ENCODE data around the gene CALHM6.

DNA sequence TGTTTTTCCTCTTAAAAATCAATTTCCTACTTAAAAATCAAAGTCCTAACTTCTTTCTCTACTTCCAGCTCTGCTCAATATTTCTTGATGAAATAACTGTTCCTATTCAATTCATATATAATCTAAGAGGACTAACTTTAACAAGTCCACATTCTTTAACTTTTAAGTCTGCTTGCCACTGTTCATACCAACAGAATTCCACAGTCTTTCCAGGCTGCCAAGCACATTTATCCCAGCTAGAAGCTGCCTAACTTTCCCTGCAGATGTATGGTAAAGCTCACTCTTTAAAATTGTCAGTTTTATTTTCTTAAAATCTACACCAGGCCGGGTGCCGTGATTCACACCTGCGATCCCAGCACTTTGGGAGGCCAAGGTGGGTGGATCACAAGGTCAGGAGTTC, 11.5 kb downstream of the CALHM6 start:
- TF ChIP-seq POLR2A (IDR thresholded peaks at IDR 0.05), result no peak
- TF ChIP-seq, protein P1, sequence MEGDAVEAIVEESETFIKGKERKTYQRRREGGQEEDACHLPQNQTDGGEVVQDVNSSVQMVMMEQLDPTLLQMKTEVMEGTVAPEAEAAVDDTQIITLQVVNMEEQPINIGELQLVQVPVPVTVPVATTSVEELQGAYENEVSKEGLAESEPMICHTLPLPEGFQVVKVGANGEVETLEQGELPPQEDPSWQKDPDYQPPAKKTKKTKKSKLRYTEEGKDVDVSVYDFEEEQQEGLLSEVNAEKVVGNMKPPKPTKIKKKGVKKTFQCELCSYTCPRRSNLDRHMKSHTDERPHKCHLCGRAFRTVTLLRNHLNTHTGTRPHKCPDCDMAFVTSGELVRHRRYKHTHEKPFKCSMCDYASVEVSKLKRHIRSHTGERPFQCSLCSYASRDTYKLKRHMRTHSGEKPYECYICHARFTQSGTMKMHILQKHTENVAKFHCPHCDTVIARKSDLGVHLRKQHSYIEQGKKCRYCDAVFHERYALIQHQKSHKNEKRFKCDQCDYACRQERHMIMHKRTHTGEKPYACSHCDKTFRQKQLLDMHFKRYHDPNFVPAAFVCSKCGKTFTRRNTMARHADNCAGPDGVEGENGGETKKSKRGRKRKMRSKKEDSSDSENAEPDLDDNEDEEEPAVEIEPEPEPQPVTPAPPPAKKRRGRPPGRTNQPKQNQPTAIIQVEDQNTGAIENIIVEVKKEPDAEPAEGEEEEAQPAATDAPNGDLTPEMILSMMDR (IDR thresholded peaks at IDR 0.05), result no peak
